HepG2 (cell line): ENCODE measurements around the gene LEFTY2. TPM values are rescaled to one million over a fixed set of nuclear protein-coding genes. Genes with fewer than 3 reads are reported as not detected.

ENCODE experiments used
- ATAC-seq: fragments of 200-7000 bp; cut with Tn5 transposase; 3 replicates; pipeline ENCODE4 v1.9.1; 2020; ENCODE audit warnings: mild to moderate bottlenecking, moderate library complexity
- BruUV-seq: library from RNA; stranded (reverse); fragments of 400-500 nt; replicated peaks from 2 replicates; lab custom pipeline; 2021; lab: Mats Ljungman, UMichigan
- CTCF ChIA-PET: fragments of 300-600 bp; formaldehyde crosslinking; extraction: SDS; loops from one replicate; lab custom pipeline; 2021; ENCODE audit warnings: low total read pairs, inconsistent platforms, low intra/inter-chr PET ratio; lab: Yijun Ruan, JAX
- POLR2A ChIA-PET: fragments of 350-600 bp; sonication (Branson Sonifier 250); formaldehyde crosslinking; loops from one replicate; lab custom pipeline; 2020; ENCODE audit warnings: antibody characterized with exemption, inconsistent platforms; lab: Yijun Ruan, JAX
- DNase-seq: peaks from one replicate; pipeline ENCODE4 v3.0.0-alpha.2; 2015; ENCODE audit warnings: low spot score
- FAIRE-seq: peaks from 3 replicates; lab custom pipeline; 2011; peaks lifted over from hg19 to GRCh38; lab: Jason Lieb, UNC
- H2AFZ ChIP-seq: one replicate; pipeline ENCODE4 v1.6.1; 2011; ENCODE audit warnings: low read length, inconsistent platforms
- H3K27ac ChIP-seq: fragments of 300-600 bp; 3 replicates; pipeline ENCODE4 v1.8.0; 2011; ENCODE audit warnings: mixed run types, mild to moderate bottlenecking, mixed read lengths, low read length, inconsistent platforms; ENCODE audit not compliant: insufficient read depth; ENCODE audit errors: extremely low read length
- H3K27me3 ChIP-seq, 2 experiments: fragments of 200-600 bp in 1 of 2; 2 replicates in 1 of 2; 3 replicates in 1 of 2; pipeline versions ENCODE4 v1.6.0 to v1.8.0; 2011; ENCODE audit warnings: low read length in 2 of 2, mild to moderate bottlenecking in 2 of 2, moderate library complexity in 2 of 2, inconsistent platforms in 1 of 2; ENCODE audit not compliant: insufficient read depth in 2 of 2, control insufficient read depth in 1 of 2
- H3K36me3 ChIP-seq, 2 experiments: fragments of 200-600 bp in 1 of 2; replicated peaks in 1 of 2; 2 replicates in 1 of 2; 3 replicates in 1 of 2; pipeline versions ENCODE4 v1.5.1 to v1.8.0; 2011; ENCODE audit warnings: low read length in 2 of 2, inconsistent platforms in 1 of 2; ENCODE audit not compliant: insufficient read depth in 2 of 2, control insufficient read depth in 1 of 2
- H3K4me1 ChIP-seq: 2 replicates; pipeline ENCODE4 v1.5.1; 2012; ENCODE audit warnings: low read length, inconsistent platforms; ENCODE audit not compliant: insufficient read depth
- H3K4me2 ChIP-seq: 2 replicates; pipeline ENCODE4 v1.6.0; 2011; ENCODE audit warnings: low read depth, low read length, inconsistent platforms
- H3K4me3 ChIP-seq, 3 experiments: fragments of 200-600 bp in 1 of 3; sonication (generic), shearing (Covaris generic) in 1 of 3; replicated peaks in 1 of 3; 2 replicates each; pipeline ENCODE4 v1.5.1; 2011 to 2016; ENCODE audit warnings: low read length in 3 of 3, inconsistent platforms in 2 of 3, low read depth in 2 of 3, mild to moderate bottlenecking in 2 of 3, control low read depth in 1 of 3, mixed read lengths in 1 of 3; ENCODE audit not compliant: insufficient read depth in 1 of 3
- H3K79me2 ChIP-seq: one replicate; pipeline ENCODE4 v1.6.1; 2011; ENCODE audit warnings: low read length, inconsistent platforms; ENCODE audit not compliant: insufficient read depth
- H3K9ac ChIP-seq: 2 replicates; pipeline ENCODE4 v1.6.0; 2011; ENCODE audit warnings: mild to moderate bottlenecking, low read depth, low read length, inconsistent platforms; ENCODE audit not compliant: insufficient read depth
- H3K9me3 ChIP-seq: 2 replicates; pipeline ENCODE4 v1.5.1; 2012; ENCODE audit warnings: mild to moderate bottlenecking, low read length
- H4K20me1 ChIP-seq: 2 replicates; pipeline ENCODE4 v1.6.0; 2011; ENCODE audit warnings: inconsistent platforms, mild to moderate bottlenecking, low read length, moderate library complexity; ENCODE audit not compliant: insufficient read depth
- FLYWCH1 ChIP-seq: sonication (generic); formaldehyde crosslinking; IDR thresholded peaks from 2 replicates; pipeline ENCODE4 v1.8.1; 2023; ENCODE audit warnings: mild to moderate bottlenecking, missing genetic modification reagents
- ISL2 ChIP-seq: sonication (generic); formaldehyde crosslinking; IDR thresholded peaks from 2 replicates; pipeline ENCODE4 v1.5.0; 2020; ENCODE audit warnings: missing genetic modification reagents
- MNT ChIP-seq: fragments of 450-650 bp; IDR thresholded peaks from 2 replicates; pipeline ENCODE4 v1.6.1; 2016
- PAXIP1 ChIP-seq: sonication (generic); formaldehyde crosslinking; conservative IDR thresholded peaks from 2 replicates; pipeline ENCODE4 v1.4.0; 2020; ENCODE audit warnings: mild to moderate bottlenecking, missing genetic modification reagents, moderate library complexity
- ZFP82 ChIP-seq: sonication (generic); formaldehyde crosslinking; IDR thresholded peaks from 2 replicates; pipeline ENCODE4 v1.5.1; 2020; ENCODE audit warnings: mild to moderate bottlenecking, missing genetic modification reagents, borderline replicate concordance
- ZNF407 ChIP-seq: sonication (generic); formaldehyde crosslinking; IDR thresholded peaks from one replicate; pipeline ENCODE4 v1.5.1; 2020; ENCODE audit warnings: mild to moderate bottlenecking, missing genetic modification reagents; ENCODE audit errors: not compliant biosample characterization
- ZNF678 ChIP-seq: sonication (generic); formaldehyde crosslinking; IDR thresholded peaks from 2 replicates; pipeline ENCODE4 v1.4.0; 2020; ENCODE audit warnings: mild to moderate bottlenecking, missing genetic modification reagents
- WGBS: methylation state at CpG from one replicate; pipeline ENCODE4 v1.1.6; 2017; ENCODE audit warnings: low lambda C conversion rate; 5-methylcytosine and 5-hydroxymethylcytosine counted together
- in situ Hi-C: cut with HindIII; loops from 2 replicates; pipeline ENCODE4 v1.10.0; 2017; ENCODE audit warnings: low pct_unique_long_range_greater_than_20kb; ENCODE audit not compliant: extremely low pct_ligation_motif_present
- intact Hi-C: fragments of 100-400 bp; cut with micrococcal nuclease; formaldehyde crosslinking; loops from one replicate; pipeline ENCODE4 v1.10.0; 2022; ENCODE audit not compliant: unreplicated experiment
- polyA plus RNA-seq, 8 experiments: library from polyadenylated mRNA; depleted of rRNA in 3 of 8; stranded (reverse) in 7 of 8; unstranded in 1 of 8; fragments of >200 nt; fragmentation: Illumina TruSeq in 4 of 8; extraction: Trizol in 4 of 8; gene quantifications; 2 replicates each; pipeline versions ENCODE4 v1.2.1 to v1.2.3, GENCODE V29; 2011 to 2016; ENCODE audit warnings: low read depth in 4 of 8, missing spikeins in 1 of 8, mixed read lengths in 1 of 8; ENCODE audit not compliant: insufficient read depth in 1 of 8
- total RNA-seq, 5 experiments: library from RNA; depleted of rRNA; stranded (reverse); fragments of >200 nt; fragmentation: Illumina TruSeq; extraction: Trizol; gene quantifications; 2 replicates each; pipeline ENCODE4 v1.2.3, GENCODE V29; 2016; ENCODE audit warnings: low read depth in 1 of 5

The LEFTY2 gene
- total and polyA plus RNA-seq, 2 of the 13 experiments (the other 11 are each of a cell fraction or from before 2014, with no cell fraction given), result 0.13 to 0.33 TPM

- peak; percentile 70 for TF ChIP-seq PAXIP1 (CRISPR knock-in tag)
Observed at GRCh38 chr1:225890346-225891228, 50.4 kb downstream of the LEFTY2 start (continued).

- Histone ChIP-seq H3K79me2 (no peaks in the 10 kb centered on the region), H2AFZ (no peak overlapping the region), H3K4me2 (peak overlapping the region; percentile 83), H3K27me3 (no peaks in the 10 kb centered on the region; a peak in 1 of 5 replicates), H3K9ac (peak overlapping the region; percentile 11; the same call in 1 of the 2 replicates), H3K27ac (no peak overlapping the region), H3K36me3 (no peaks in the 10 kb centered on the region), H3K4me1 (peaks cover 68% of the 10 kb centered on the region), H3K9me3 (no peaks in the 10 kb centered on the region), H4K20me1 (no peaks in the 10 kb centered on the region), H3K4me3 (peak overlapping the region in 2 of 3 experiments; percentile 9 to 76; a peak in 2 of 6 replicates)
- CTCF ChIA-PET, result no interaction called here
- no TSS peak for BruUV-seq
- POLR2A ChIA-PET, result interaction anchor here (0.5 to 3.7 kb wide), 4 partner anchors 9 to 139 kb away, joined by 3 to 28 read pairs (median 5); partner anchors contain the start of genes PYCR2, SRP9 and TMEM63A
- in situ Hi-C loops (no loop called here), intact Hi-C loops (loop anchor here (10.0 kb wide), 1 partner anchor 85 kb away; no protein-coding TSS in a partner anchor)
- WGBS, result 9% methylated on average over 5 of the region's 5 CpGs
- FAIRE-seq (no peak), ATAC-seq (no peak), DNase-seq (no peak)
- TF ChIP-seq ZNF407 (no peak), ZFP82 (CRISPR knock-in tag) (no peak), ZNF678 (CRISPR knock-in tag) (no peak), MNT (no peak), ISL2 (no peak), FLYWCH1 (CRISPR knock-in tag) (no peak)
Observed at GRCh38 chr1:225889743-225890142, 51.3 kb downstream of the LEFTY2 start.
